Activated naive CD4-positive, alpha-beta T cell treated with anti-CD3 and anti-CD28 coated beads, Interleukin-2, amount 50 U/mL, for 72 hours (primary cell): ENCODE results near the gene BCAS1. TPM values are rescaled to one million over a fixed set of nuclear protein-coding genes. Genes with fewer than 3 reads are reported as not detected.

ENCODE experiments used
- ATAC-seq, 2 donors: fragments of 150-1000 bp; cut with Tn5 transposase; 2 replicates each; pipeline ENCODE4 v1.10.0; 2021; ENCODE audit warnings: mild to moderate bottlenecking in 2 of 2, moderate library complexity in 2 of 2
- DNase-seq, 2 donors: peaks; one replicate each; pipeline ENCODE4 v3.0.0; 2021 to 2022; ENCODE audit warnings: low spot score in 2 of 2
- H3K27ac Mint-ChIP-seq, 2 donors: one replicate each; pipeline ENCODE4 v1.8.0; 2022; ENCODE audit warnings: mild to moderate bottlenecking in 2 of 2, mixed read lengths in 2 of 2
- H3K36me3 Mint-ChIP-seq, 2 donors: one replicate each; pipeline ENCODE4 v1.8.0; 2022; ENCODE audit warnings: mixed read lengths in 2 of 2
- H3K9me3 Mint-ChIP-seq, 2 donors: one replicate each; pipeline ENCODE4 v1.8.0; 2022; ENCODE audit warnings: mixed read lengths in 2 of 2
- total RNA-seq, 2 donors: library from RNA; stranded (reverse); gene quantifications; one replicate each; pipeline ENCODE4 v1.2.3, GENCODE V29; 2022

The BCAS1 gene
- total RNA-seq, 2 donors from 2014 or later = not detected

DNA sequence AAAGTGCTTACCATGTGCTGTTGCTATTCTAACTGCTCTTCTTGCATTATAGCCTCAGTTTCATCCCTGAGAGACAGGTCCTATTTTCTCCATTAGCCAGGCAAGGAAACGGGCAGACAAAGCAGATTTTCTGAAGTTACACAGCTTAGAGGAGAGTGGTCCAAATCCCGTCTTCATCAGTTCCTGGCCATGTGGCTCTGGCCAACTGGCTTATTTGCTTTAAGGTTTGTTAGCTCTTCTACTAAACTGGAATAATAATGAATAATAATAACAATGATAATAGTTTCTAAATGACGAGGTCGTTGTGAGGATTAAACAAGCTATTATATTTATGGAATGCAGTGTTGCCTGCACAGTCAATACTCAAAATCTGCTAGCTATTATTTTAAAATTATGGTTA is 35.8 kb upstream of the BCAS1 start:
- H3K9me3 Mint-ChIP-seq = no peaks in the 10 kb centered on the region
- no peak overlapping the region for H3K27ac Mint-ChIP-seq
- DNase-seq = no peak
- no peak for ATAC-seq
- no peaks in the 10 kb centered on the region for H3K36me3 Mint-ChIP-seq

DNA sequence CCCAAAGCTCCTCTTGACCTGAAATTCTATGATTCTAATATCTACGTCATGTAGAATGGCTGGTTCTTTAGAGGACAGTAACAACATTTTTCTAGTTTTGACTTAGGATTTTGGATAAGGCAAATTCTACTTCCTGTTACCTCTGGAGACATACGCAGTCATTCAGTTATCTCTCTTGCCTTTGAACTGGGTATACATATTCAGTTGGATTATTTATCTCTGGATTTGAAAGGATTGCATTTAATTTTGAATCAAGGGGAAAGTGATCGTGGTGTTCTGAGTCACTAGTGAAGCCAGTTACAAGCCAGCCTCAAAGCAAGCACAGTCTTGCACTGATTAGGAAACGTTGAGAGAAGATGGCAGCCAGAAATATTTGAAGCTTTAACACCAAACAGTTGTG is 35.3 kb upstream of the BCAS1 start:
- peak in 1 of 2 donors; percentile 44 for ATAC-seq

DNA sequence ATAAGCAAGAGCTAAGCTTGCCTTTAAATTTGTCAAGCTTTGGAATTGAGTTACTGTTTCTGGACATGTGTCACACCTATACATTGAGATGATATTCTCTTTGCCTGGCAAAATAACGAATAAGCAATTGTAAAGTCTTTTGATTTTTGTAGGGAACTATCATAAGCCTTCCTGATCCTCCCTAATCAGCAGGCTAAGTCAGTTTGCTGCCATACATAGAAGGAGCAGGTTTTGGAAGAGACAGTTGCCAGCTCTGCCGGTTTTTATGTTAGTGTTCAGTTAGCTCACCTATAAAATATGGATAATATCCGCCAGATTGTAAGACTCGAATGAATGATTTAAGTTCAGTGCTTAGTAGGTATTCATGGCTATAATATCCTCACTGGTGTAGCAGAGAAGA is 34.4 kb upstream of the BCAS1 start:
- Mint-ChIP-seq H3K9me3 (no peaks in the 10 kb centered on the region), H3K27ac (no peak overlapping the region), H3K36me3 (no peaks in the 10 kb centered on the region)
- no peak for DNase-seq
- ATAC-seq = no peak

More for the DNA sequence above, 35.3 kb upstream of the BCAS1 start:
- H3K9me3 Mint-ChIP-seq = no peaks in the 10 kb centered on the region
- no peak for DNase-seq
- H3K27ac Mint-ChIP-seq = no peak overlapping the region
- no peaks in the 10 kb centered on the region for H3K36me3 Mint-ChIP-seq

DNA sequence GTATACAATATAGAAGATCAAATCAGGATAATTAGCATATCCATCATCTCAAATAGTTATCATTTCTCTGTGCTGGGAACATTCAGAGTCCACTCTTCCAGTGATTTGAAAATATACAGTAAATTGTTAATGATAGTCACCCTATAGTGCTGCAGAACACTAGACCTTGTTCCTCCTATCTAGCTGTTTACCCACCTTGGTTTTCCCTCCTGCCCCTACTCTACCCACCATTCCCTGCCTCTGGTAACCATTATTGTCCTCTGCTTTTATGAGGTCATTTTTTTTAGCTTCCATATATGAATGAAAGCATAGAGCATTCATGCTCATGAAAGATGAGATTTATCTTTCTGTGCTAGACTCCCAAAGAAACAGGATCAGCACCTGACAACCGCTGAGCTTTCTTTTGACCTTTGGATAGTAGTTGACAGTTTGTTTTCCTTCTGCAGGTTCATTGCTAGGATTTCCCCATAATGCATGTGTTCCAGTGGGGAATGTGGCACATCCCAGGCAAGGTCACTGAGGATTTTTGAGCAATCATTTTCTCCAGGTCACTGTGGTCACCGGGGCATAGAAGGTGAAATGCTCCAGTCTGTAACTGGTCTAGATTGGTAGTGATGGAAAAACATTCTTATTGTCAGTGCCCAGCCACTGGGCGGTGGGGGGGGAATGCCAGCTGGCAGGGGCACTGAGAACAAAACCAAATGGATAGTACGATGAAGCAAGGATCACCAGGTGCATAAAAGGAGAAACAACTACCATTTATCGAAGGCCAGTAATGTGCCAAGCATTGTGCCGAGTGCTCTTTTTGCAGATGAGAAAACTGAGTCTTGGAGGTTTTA is 33.6 kb upstream of the BCAS1 start:
- no peak for ATAC-seq

DNA sequence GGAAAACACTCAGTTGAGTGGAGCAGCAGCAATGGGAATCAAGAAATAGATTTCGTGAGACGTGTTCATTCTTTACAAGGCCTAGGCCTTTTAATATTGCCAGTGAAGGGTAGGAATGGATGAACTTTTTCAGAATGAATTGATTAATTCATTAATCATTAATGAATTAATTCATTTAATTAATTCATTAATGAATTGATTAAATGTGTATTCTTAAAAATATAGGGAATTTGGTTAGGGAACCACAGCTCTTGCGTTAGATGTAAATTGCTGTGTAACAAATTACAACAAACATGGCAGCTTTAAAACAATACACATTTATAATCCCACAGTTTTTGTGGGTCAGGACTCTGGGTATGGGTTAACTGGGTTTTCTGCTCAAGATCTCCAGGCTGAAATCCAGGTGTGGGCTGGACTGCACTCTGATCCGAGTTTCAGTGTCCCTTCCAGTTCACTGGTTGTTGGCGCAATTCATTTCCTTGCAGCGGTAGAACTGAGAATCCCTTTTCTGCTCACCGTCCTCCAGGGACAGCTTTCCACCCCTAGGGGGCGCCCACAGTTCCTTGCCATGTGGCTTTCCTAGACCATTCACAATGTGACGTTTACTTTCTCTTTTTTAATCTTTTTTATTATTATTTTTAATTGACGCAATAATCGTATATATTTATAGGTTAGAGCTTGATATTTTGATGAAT is 32.8 kb upstream of the BCAS1 start:
- ATAC-seq (peak; percentile 80 to 86), DNase-seq (peak; percentile 63 to 88)
- Mint-ChIP-seq H3K9me3 (no peaks in the 10 kb centered on the region), H3K36me3 (no peaks in the 10 kb centered on the region), H3K27ac (no peak overlapping the region)

More for the DNA sequence above, 33.6 kb upstream of the BCAS1 start:
- H3K9me3 Mint-ChIP-seq = no peaks in the 10 kb centered on the region
- DNase-seq = no peak
- no peak overlapping the region for H3K27ac Mint-ChIP-seq
- no peaks in the 10 kb centered on the region for H3K36me3 Mint-ChIP-seq

DNA sequence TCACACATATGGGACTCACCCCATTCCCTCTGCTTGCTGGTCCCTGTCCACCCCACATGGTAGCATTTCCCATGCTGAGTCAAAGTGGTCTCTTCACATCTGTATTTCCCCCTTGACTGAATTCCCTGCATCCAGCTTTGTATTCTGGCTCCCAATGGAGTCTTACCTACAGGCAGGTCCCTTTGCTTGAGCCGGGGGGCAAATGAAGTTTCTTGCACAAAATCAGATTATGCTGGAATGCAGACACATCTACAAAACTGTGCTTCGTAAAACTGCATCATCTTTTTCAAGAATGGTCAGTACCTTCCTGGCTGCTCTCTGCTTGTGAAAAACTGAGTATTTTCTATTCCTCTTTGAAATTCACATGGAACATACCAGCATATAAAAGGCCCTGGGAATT is 32.1 kb upstream of the BCAS1 start:
- H3K9me3 Mint-ChIP-seq = no peaks in the 10 kb centered on the region
- ATAC-seq (no peak), DNase-seq (no peak)
- no peak overlapping the region for H3K27ac Mint-ChIP-seq
- no peaks in the 10 kb centered on the region for H3K36me3 Mint-ChIP-seq

DNA sequence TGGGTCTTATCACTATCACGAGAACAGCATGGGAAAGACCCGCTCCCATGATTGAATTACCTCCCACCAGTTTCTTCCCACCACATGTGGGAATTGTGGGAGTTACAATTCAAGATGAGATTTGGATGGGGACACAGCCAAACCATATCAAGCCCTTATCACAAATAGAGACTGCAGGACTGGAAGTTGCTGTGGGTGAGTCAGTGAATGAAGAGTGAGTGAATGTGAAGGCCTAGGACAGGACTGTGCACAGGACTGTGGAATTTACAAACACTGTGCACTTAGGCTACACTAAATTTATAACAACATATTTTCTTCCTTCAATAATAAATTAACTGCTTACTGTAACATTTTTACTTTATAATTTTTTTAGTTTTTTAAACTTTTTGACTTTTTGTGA is 30.2 kb upstream of the BCAS1 start:
- Mint-ChIP-seq H3K9me3 (no peaks in the 10 kb centered on the region), H3K27ac (no peak overlapping the region), H3K36me3 (no peaks in the 10 kb centered on the region)
- ATAC-seq (no peak), DNase-seq (no peak)

DNA sequence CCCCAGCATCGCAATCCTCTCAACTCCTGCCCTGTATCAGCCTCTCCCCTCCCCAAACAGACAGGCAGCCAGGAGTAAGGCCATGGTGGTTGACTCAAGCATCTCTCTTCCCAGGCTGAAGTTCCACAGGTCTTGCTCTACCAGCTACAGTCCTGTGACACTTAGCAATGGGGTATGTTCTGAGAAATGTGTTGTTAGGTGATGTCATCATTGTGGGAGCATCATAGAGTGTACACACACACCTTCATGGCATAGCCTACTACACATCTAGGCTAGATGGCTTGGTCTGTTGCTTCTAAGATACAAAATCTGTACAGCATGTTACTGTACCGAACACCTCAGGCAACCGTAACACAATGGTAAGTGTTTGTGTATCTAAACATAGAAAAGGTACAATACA is 29.5 kb upstream of the BCAS1 start:
- H3K9me3 Mint-ChIP-seq = no peaks in the 10 kb centered on the region
- no peaks in the 10 kb centered on the region for H3K36me3 Mint-ChIP-seq
- peak overlapping the region in 1 of 2 donors; percentile 30 for H3K27ac Mint-ChIP-seq
- DNase-seq (no peak), ATAC-seq (no peak)

DNA sequence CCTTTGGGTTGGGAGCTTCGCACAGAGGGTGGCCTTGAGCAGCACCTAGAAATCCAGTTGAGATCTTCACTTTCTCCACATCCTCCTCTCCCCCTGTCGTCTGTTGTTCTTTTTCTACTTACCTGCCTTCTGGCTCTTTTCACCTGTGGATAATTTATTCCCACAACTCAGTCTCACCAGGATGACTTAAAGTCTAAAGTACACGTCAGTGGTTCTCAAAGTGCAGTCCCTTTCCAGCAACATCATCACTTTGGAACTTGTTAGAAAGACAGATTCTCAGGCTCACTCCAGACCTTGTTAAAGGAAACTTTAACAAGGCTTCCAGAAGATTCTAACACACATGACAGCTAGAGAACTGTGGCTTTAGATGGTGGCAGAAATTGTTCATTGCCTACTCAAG is 27.7 kb upstream of the BCAS1 start:
- Mint-ChIP-seq H3K36me3 (no peaks in the 10 kb centered on the region), H3K27ac (peak overlapping the region in 1 of 2 donors; percentile 73), H3K9me3 (no peaks in the 10 kb centered on the region)
- no peak for DNase-seq
- no peak for ATAC-seq

DNA sequence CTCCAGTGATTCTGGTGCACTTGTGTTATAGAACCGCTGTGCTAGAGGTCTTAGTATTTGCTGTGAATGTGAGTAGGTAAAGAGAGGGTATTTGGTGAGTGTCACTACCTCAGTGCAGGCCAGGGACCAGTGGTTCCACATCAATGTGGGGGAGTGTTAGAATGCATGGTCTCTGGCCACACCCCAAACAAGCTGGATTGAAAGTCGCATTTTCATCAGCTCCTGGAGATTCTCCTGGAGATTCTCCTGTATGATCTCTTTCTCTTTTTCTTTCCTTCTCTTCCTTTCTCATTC is 26.8 kb upstream of the BCAS1 start:
- no peaks in the 10 kb centered on the region for H3K9me3 Mint-ChIP-seq
- ATAC-seq (no peak), DNase-seq (no peak)
- no peak overlapping the region for H3K27ac Mint-ChIP-seq
- no peaks in the 10 kb centered on the region for H3K36me3 Mint-ChIP-seq

DNA sequence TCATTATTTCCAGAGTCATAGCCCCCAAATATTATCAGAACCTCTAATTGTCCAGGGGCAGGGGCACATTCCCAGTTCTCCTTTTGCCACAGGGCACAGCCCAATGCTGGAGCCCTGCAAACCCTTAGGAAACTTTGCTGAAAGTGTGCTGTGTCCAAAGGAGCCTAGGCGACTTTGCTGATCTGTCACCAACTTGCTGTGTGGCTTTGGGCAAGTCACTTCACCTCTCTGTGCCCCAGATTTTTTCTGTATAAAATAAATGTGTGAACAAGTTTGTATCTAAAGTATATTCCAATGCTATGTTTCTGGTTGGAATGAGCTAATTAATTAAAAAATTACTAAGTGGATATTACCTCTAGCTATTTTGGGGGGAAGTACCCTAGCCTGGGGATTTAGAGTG is 25.4 kb upstream of the BCAS1 start:
- no peaks in the 10 kb centered on the region for H3K36me3 Mint-ChIP-seq

DNA sequence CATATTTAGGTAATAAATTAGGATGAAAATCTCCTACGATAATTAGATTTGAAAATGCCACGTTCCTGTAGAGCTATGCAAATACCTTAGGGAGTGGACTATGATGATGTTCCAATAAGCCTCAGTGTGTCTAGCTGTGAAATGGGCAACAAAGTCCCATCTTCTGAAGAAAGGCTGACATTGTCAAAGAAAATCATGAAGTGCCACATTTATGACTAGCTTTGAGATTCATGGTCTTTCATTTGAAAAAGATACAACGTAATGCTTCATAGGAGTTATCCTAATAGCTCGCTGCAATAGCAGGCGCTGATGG is 23.8 kb upstream of the BCAS1 start:
- no peaks in the 10 kb centered on the region for H3K36me3 Mint-ChIP-seq
- ATAC-seq (no peak), DNase-seq (no peak)
- H3K9me3 Mint-ChIP-seq = no peaks in the 10 kb centered on the region
- H3K27ac Mint-ChIP-seq = no peak overlapping the region

More for the DNA sequence above, 25.4 kb upstream of the BCAS1 start:
- DNase-seq = no peak
- no peak overlapping the region for H3K27ac Mint-ChIP-seq
- no peaks in the 10 kb centered on the region for H3K9me3 Mint-ChIP-seq
- ATAC-seq = no peak

DNA sequence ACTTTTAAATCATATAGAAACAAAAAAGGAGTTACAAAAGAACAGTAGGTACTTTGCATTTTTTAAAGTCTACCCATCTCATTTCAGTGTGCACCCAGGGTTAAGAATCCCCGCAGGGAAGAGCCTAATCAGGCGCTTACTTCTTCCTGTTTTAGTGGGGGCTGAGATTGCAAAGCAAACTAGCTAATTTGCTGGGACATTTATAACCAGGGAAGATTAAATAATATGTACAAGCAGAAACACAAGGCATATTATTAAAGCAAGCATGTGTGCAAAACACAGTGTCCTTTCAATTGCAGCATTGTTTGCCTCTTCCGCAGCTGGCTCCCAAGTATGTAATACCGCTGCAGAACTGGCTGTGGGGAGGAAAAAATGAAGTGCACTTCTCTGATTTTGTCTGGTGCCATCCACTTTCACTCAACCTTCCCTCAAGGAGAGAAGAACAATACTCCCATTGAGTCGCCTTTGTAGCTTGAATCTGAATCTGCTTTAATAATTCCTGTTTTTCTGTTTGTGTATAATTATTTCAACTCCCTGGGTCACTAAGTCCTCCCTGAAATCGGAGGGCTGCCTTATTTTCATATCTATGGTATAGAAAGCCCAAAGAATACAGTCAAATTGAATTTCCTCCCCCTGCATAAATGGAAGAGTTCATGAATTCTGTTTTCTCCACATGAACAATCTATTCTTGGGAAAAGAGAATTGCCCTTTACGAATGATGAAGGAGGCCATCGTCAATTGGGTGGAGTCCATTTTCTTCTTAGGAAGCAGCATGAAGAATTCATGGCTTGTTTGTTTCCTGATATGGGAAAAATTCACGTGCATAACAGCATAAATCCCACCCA is 23.3 kb upstream of the BCAS1 start:
- H3K27ac Mint-ChIP-seq = no peak overlapping the region
- no peaks in the 10 kb centered on the region for H3K9me3 Mint-ChIP-seq
- ATAC-seq (no peak), DNase-seq (no peak)
- H3K36me3 Mint-ChIP-seq = no peaks in the 10 kb centered on the region

DNA sequence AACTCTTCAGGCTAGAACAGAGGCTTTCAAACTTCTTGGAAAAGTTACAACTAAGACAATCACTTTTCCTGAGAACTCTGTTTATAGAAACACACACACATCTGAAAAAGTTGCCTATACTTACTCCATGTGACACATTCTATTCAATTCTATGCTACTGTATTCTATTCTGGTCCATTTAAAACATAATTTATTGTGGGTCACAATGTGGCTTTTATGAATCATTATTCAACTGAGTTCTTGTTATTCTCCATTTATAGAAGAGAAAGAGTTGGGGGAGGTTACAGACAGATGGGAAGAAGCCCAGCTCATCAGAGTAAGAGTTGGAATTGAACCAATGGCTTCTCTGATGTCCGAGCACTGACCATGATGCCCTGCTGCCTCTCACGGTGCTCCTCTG is 21.6 kb upstream of the BCAS1 start:
- Mint-ChIP-seq H3K9me3 (no peaks in the 10 kb centered on the region), H3K27ac (no peak overlapping the region), H3K36me3 (no peaks in the 10 kb centered on the region)
- ATAC-seq = no peak
- DNase-seq = no peak

DNA sequence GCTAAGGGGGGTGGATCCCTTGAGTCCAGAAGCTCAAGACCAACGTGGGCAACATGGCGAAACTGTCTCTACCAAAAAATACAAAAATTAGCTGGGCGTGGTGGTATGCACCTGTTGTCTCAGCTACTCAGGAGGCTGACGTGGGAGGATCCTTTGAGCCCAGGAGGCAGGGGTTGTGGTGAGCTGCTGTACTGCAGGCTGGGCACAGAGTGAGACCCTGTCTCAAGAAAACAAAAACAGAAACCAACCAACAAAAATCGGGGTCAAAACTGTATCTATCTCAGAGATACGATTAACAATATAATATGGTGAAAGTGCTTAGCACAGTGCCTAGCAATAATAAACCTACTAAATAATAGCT is 20.7 kb upstream of the BCAS1 start:
- H3K36me3 Mint-ChIP-seq = no peaks in the 10 kb centered on the region
- no peak overlapping the region for H3K27ac Mint-ChIP-seq
- DNase-seq (no peak), ATAC-seq (no peak)
- H3K9me3 Mint-ChIP-seq = no peaks in the 10 kb centered on the region

DNA sequence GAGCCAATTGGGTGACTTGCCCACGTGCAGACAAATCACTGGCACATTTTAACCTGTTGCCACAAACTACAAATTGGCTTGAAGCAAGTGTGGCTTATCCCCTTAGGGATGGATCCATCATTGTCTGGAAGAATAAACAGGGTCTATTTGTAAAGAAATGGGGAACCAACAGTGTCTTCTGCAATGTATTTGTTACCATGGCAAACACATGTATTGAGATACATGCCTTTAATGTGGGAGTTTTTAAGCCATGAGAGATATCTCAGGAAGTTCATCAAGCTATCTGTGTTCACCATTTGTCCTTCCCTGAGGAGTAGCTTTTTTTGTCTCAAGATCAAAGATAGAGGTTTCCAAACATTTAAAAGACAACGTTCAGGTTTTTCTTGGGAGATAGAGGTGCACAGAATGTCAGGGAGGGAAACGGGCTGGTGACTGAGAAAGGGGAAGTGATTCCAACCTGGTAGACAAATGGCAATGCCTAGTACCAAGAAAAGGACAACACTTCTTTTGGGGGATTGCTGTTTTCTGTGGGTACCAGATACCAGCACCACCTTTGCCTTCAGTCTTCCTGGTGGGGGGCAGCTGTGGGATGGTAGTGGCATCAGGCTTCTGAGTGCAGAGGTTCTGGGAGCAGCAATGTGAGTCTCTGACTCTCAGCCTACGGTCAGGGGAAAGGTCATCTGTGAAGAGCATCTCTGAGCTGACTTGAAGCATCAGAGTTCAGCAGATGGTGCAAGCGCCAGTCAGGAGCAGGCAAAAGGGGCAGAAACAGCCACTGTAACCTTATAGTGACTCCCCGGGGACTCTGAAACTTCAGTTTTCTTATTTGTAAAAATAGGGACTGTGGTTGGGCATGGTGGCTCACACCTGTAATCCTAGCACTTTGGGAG is 20.1 kb upstream of the BCAS1 start:
- ATAC-seq (no peak), DNase-seq (no peak)
- no peaks in the 10 kb centered on the region for H3K36me3 Mint-ChIP-seq
- H3K27ac Mint-ChIP-seq = no peak overlapping the region
- no peaks in the 10 kb centered on the region for H3K9me3 Mint-ChIP-seq

DNA sequence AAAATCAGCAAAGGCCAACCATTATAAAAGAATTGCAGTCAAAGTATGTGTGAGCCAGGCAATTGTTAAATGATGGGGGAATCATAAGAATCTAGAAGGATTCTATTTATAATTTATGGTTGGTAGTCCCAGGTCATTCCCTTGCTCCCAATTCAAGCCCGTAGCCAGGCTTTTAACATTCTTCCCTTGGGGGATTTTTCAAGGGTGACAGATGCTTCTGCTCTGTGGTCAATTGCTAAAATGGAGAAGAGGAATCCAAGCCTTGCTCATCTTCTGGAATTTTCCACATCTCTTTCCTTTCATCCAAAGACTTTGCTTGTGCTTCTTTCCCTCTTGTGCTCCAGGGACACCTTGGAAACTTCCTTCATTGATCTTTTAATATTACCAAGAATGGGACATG is 18.0 kb upstream of the BCAS1 start:
- no peaks in the 10 kb centered on the region for H3K9me3 Mint-ChIP-seq
- H3K27ac Mint-ChIP-seq = no peak overlapping the region
- ATAC-seq = no peak

More for the DNA sequence above, 18.0 kb upstream of the BCAS1 start:
- no peak for DNase-seq
- H3K36me3 Mint-ChIP-seq = no peaks in the 10 kb centered on the region
